Left forelimb (tissue), 1 donor: Measurements from ENCODE around the gene HDAC9.

Experiments
- DNase-seq: peaks from one replicate; pipeline ENCODE4 v3.0.0-alpha.2; 2018; ENCODE audit warnings: low spot score

Gene HDAC9

DNA sequence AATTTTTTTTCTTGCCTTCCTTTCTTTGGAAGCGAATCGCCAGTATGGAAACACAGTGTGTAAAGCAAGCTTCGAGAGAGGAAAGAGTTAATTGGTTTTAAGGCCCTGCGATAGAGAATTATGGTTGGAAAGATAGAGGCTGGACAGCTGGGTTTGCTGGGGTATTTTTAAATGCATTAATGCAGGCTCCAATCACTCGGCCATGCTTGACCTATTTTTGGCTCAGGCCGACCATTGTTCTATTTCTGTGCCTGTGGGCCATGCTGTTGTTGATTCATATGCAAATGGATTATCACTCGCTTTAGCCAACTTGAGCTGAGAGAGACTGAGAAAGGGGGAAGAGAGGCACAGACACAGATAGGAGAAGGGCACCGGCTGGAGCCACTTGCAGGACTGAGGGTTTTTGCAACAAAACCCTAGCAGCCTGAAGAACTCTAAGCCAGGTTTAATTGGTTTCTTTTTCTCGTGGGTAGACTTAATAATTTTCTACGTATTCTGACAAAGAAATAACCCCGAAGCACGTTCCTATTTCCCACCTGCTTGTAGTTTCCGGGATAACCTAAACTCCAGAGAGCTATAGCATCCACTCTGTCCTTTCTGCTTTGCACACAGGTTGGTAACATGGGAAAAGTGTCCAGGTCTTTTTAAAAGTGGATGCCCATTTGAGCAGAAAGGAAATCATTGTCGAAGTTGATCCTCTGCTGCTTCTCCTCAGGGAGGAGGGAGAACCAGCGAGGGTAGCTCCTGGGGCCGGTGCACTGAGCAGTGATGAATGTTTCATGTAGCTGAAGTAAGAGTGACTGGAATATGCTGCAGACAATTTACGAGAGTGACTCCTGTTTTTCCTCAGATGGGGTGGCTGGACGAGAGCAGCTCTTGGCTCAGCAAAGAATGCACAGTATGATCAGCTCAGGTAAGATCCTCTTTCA is at the start of gene HDAC9:
Gene HDAC9, plus strand, starts transcription at position 338 of the 929 bp plus-strand sequence. Its CDS starts 554 bp downstream, at position 892.
- DNase-seq, result peak; percentile 71

DNA sequence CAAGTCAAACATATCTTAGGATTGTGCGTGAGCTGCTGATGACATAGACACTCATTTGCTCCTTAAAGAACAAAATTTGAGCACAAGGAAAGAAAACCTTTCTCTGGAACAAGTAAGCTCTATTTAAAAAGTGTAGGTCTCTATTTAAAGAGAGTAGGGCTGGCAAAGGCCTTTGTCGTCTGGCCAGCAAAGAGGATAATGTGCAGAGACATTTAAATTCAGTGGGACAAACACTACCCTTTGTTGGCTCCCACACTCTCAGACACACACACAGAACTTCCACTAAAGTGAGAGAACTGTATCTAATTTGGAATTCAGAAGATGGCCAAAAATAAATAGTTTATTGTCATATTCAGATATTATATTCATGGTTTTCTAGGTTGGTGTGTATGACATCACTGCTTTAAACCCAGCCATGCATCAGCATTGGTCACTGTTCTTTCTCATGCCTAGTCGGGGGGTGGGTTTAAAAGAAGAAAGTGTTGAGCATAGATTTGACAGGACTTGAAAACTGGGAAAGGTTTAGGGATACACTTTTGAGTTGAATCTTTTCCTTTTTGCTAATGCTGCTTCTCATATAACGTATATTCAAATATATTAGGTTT is 49.5 kb upstream of the HDAC9 start:
- DNase-seq, result no peak

DNA sequence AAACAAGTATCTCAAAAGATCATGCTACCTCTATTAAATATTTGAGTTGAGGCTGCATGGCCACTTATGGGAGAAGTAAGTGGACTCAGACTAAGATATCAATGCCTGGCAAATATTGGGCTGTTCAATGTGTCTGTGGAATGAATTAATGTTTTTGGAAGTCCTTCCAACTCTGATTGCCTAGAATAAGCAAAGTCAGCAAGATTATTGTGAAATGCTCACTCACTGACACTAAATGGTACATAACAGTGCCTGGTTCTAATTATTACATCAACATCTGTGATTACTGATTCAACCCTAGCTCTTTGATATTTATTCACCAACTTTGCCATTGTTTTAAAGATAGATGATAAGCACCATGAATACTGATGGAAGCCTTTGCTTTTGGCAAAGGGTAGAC is 45.5 kb upstream of the HDAC9 start:
- no peak for DNase-seq

DNA sequence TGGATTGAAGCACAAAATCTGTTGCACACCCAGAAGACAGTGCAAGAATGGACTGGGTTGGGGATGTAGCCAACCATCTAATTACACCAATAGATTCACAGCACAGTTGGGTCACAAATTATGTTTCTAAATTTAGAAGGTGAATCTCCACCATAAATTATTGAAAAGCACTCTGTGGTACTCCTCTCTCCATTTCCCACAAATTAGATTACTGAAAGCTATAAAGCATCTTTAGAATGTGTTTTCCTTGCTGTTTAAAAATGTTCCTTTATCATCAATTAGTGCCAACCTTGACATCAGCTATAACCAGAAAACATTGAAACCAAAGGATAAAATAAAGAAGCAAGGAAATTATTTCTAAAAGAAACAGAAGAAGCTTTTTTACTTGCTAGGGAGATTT is 39.9 kb upstream of the HDAC9 start:
- no peak for DNase-seq

DNA sequence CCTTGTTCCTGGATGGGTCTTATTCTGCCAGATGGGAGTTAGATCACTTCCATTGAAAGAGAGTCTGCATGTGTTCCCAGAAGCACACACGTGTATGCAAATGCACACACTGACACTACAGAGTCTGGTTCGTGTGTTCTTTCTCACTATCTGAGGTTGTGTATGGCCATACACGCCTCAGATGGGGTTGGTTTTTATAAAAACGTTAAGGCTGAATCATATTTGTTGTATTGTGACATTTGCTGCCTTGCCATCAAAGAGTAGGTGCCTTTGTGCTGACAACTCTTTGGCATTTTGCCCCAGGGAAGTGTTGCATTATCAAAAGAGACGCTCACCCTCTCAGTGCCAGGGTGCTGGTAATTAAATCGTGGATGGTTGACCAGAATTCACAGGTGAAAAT is 37.7 kb upstream of the HDAC9 start:
- DNase-seq, result no peak

DNA sequence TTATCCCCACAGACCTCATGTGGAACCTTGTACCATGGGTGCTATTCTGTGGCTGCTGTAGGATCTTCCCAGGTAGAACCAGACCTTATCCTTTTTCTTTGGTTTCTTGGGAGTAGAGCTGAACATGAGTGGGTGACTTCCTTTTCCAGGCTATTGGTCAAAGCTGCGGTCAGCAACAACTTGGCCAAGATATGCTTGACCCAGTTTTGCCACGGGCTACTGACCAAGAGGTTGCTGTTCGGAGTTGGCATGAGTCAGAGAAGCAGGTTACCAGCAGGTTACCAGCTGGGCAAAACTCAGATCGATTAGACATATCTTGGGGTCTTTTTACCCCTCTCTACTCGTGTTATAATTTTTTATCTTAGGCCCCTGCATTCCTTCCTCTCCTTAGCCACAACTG is 36.7 kb upstream of the HDAC9 start:
- DNase-seq, result no peak

DNA sequence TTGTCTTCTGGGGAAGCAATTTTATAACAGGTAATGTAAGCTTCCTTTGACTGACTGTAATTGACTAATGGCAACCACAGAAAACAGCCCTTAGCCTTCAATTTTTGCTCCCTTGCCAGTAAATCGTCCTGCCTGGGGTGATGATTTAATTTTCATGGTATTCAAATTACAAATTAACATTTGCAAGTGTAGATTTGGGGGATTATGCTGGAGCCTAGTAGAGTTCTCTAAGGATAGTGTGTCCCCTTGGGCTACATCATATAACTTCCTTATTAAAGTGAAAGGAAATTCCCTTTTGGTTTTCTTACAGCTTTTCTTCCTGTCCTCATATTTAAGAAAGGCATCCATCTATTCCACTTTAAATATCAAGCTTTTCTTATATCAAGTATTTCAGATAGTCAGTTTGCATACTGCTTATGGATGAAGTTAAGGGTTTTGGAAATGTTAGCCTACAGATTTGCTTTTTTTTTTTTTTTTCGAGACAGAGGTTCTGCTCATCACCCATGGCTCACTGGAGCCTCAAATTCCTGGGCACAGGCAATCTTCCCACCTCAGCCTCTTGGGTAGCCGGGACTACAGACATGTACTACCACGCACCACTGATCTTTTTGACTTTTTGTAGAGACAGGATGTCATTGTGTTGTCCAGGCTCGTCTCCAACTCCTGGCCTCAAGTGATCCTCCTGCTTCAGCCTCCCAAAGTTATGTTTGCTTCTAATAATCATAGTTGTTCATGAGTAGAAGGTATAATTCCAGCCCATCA is 35.9 kb upstream of the HDAC9 start:
- DNase-seq, result no peak

DNA sequence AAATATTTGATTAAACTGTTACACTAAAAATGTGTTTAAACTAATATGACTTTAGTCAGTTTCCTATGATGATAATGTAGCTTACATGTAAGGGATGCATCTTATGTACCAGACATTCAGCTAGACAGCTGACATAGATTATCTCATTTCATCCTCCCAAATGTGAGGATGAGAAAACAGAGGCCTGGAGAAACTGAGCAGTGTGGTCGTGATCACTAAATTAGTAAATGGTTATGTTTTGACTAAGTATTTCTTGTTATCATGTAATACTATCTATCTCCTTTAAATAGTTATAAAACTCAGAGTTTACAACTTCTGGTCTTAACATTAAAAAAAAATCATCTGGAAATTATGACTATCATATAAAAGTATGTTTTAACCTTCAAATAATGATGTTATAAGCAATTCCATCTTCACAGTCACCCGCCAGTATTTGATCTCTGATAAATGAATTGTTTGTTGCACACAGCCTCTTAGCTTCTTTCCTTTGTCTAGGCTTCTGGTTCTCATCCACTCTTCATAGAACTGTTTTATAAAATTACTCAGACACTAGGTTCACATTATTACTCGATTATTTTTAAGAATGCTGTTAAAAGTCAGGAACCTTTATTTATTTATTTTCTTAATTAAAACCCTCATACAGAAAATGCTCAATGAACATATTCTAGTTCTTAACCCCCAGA is 33.6 kb upstream of the HDAC9 start:
- no peak for DNase-seq

DNA sequence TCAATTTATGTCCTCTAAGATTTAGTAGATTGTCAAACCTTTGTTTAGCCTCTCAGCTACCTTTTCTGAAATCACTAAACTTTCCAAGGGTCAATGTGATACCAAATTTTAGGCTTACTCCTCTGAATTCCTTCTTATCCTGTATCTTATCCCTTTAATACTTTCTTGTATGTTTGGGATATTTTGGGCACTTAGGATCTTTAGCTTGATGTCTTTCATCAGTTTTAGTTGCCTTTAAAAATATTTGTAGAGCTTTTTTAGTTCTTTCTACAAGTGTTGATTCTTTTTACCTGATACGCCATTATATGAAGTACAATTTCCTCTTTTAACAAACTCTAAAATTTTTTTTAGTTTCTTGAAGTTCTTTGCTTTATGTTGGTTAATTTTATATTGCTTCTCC is 30.7 kb upstream of the HDAC9 start:
- no peak for DNase-seq

DNA sequence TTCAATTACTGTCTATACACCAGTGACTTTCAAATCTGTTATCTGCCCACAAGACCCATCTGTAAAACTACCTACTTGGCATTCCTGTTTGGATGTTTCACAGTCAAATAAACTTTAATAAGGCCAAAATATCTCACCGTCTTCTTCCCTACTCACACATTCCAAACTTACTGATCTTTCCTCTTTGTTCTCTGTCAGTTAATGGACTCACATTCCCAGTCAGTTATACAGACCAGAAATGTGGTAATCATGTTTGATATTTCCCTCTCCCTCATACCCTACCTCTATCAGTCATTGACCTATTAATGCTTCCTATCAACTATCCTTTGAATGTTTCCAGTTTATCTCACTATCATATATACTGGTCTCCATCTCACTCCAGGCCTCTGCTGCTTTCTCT is 28.5 kb upstream of the HDAC9 start:
- DNase-seq, result no peak

DNA sequence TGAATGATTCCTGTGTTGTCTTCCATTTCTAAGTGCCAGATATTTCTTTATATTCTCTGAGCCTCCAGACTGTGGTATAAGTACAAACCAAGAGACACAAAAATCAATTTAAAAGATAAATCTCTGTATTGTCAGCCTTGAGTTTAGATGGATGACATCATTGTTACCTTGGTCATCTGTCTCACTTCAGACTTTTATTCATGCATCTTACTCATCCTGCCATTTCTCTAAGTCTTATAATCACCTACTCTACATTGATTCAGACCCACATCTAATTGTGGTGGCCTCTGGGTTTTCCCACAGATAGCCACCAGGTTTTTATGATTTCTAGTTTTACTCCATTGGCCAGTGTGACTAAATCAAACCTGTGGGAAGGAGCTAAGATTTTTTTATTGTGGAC is 26.8 kb upstream of the HDAC9 start:
- no peak for DNase-seq

DNA sequence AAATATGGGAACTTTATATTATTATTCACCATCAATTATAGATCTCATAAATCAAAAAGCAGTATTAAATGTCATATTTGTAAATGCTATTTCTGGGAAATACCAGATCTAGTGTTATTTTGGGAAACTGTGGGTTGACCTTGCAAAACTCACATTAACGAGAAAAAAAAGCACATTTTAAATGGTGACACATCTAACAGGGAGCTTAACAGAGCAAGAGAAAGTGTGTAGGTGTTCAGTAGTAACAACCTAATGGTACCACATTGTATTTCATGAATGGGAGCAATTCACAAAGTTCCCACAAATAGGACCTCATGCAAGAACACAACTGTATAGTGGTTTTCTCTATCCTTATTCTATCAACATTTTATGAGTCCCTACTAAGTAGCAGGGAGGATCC is 26.2 kb upstream of the HDAC9 start:
- no peak for DNase-seq

DNA sequence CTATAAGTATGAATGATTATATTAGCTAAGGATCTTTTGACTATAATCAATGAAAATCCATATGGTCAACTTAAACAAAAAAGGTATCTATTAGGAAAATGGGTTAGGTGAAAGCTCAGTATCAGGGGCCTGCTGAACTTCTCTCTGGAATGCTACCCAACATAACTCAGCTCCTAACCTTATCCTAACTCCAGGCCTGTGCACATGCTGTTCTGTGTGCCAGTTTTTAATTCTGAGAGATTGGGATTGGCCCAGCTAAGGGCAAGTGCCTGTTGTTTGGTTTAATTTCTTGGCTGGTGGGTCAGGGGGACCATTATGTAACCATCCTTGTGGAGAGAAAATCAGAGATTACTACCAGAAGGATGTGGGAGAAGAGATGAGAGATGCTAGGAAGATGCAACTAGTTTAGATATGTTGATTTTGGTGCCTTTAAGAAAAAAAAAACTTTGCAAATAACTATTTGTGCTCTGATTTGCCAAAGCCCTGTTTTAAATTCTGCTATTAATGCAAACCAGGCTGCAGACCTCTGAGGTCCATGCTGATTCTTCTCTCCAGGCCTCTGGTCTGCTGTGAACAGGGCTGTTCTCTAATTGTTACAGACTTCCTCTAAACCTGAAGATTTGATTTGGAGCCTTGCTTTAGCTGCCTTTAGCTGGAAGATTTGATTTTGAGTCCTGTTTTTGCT is 23.9 kb upstream of the HDAC9 start:
- no peak for DNase-seq

DNA sequence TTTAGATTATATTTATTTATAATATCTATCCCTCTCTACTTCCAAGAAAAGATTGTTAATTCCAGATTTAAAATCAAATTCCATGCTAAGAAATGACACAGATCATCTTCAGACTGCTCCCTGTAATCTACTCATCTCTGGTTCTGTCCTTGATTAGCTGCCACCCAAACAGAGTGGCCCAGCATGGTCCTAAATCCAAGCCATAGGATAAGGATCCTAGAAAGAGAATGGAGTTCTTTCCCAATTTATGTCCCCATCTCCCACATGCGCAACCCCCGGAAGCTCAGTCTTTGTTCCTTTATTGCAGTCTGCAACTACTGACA is 23.4 kb upstream of the HDAC9 start:
- DNase-seq, result no peak

DNA sequence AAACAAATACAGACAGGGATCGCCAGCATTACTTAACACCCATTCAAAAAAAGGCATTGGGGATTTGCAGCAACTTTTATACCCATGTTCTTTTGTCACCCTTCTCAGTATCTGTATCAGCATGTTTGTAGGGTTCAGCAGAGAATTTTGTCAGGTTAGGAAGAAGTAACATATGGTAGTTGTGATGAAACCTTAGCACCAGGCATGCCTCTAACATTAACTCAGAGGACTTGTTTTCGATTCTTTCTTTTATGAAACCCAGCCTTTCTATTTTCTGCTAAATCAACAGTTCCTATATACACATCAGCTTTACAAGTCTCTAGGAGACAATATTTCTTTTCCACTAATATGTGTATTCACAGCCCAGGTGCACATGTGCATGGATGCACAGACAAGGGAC is 22.4 kb upstream of the HDAC9 start:
- DNase-seq, result no peak

DNA sequence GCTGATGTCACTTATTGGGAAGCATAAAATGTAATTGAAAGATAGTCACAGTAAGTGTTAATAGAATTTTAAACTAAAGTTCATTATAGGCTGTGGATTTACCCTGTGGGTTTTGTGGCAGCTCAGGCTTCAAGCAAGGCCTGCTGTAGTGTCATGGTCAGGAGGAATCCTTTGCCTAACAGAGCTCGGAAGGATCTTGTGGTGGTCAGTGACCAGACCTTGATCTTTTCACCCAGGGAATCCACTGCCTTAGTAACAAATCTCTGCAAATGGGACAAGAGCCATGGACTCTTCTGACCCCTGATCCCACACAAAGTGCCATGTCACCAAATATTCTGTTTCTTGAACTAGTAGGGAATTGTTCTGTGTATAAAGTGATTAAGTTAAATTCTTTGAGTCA is 20.6 kb upstream of the HDAC9 start:
- no peak for DNase-seq

DNA sequence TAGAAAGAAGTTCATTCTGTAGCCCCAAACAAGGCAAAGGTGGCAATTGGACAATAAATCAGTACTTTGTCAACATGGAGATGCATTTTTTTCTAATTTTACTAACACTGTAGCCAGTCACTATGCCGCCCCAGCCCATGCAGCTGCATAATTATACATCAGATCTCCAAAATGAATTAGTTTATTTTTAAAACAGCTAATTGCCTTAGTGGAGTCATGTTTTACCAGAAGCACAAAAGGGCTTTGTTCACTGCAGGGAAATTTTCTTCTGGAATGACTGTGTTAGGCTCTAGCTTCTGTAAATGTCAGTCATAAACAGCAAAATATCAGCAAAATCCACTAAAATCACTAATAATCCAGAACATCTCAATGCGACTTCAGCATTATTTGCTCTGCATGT is 20.1 kb upstream of the HDAC9 start:
- no peak for DNase-seq

DNA sequence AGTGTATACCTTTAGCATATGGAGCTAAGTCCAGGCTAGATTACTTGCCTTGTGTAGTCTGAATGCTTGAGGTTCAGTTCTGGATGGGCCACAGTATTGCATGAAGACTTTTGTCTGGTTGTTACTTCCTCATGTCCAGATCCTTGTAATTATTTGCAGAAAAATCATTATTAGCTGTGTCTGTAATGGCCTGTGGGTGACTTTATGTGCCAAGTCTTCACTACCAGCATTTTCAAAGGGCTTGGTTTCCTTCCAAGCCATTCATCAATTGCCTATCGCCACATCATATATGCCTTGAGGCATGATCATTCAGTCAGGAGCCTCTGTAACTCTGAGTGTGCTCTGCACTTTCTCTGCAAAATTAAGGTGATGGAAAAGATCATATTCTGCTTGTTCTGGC is 13.8 kb upstream of the HDAC9 start:
- no peak for DNase-seq

DNA sequence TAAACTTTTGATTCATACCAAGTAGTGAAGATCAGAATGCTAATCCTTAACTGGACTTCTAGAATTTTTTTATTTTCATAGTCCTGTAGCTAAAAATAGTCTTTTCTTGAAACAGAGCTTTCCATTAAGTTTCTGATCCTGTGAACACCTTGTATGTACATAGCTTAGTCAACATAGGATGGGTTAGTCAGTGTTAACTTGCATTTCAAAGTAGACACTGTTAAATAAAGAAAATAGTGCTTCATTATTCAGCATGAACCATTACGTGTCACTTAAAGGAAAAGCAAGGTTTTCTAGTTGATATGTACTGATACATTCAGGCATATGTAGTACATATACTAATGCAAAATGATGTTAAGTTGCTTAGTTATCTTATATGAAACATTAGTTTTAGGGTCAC is 7.5 kb upstream of the HDAC9 start:
- DNase-seq, result no peak

DNA sequence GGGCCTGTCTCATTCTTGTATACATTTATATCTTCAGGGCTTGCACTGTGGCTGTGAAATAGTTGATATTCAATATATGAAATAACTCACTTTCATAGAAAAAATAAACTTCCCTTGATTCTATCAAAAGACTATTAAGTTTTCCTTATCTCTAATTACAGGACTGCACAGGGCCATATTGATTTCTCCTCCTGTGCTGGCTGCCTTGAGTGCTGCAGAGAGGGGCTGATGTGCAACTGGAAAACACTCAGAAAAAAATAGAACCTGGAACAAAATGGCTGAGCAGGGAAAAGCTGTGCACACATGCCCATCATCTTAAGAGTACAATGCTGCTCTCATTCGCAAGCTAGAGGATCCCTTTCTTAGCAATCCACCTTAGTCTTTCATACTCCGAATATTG is 5.9 kb upstream of the HDAC9 start:
- DNase-seq, result no peak

DNA sequence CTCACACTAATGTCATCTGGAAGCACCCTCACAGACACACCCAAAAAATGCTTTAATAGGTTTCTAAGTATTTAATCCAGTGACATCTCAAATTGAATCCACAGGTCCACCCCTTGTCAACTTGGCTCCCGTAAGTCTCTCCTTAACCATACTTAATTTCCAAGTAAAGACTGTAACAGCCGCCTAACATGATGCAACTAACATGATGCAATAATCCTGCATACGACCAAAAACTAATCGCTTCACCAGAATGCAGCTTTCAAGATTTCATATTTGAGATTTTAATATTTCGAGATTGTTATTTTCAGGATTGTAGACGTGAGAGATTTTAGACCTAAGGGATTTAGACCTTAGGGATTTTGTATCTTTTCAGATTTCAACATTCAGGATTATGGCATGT is 3.7 kb upstream of the HDAC9 start:
- DNase-seq, result no peak

DNA sequence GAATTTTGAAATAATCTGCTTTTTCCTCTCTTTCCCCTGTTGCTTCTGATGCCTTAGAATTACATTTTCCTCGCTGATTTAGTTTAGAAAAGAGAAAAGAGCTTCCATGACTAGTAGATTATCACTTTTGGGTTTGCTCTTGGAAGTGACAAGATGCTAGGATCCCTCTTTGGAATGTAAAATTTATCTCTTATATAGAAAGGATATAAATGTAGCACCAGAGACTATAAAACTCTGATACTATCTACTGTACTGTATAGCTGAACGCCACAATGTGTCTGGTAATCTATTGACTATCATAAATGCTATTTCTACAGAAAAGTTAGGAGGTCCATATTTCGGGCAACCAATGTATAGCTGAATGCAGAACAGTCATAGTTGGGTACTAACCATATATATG is 1.1 kb upstream of the HDAC9 start:
- no peak for DNase-seq
